HepG2 (cell line): ENCODE measurements around the gene ZDHHC14. TPM values are rescaled to one million over a fixed set of nuclear protein-coding genes. Genes with fewer than 3 reads are reported as not detected.

Experiments
- CENPX ChIP-seq: sonication (generic); formaldehyde crosslinking; IDR thresholded peaks from 2 replicates; pipeline ENCODE4 v1.9.0; 2021; ENCODE audit warnings: mild to moderate bottlenecking, missing genetic modification reagents, moderate library complexity
- DNMT1 ChIP-seq: sonication (generic); formaldehyde crosslinking; IDR thresholded peaks from 2 replicates; pipeline ENCODE4 v1.5.1; 2020; ENCODE audit warnings: mild to moderate bottlenecking, missing genetic modification reagents
- EED ChIP-seq: sonication (generic); formaldehyde crosslinking; IDR thresholded peaks from 2 replicates; pipeline ENCODE4 v1.5.0; 2020; ENCODE audit warnings: mild to moderate bottlenecking, missing genetic modification reagents
- ELF3 ChIP-seq: IDR thresholded peaks from 2 replicates; pipeline ENCODE4 v1.6.1; 2016; ENCODE audit warnings: missing genetic modification reagents, missing compliant biosample characterization
- ELF4 ChIP-seq: sonication (generic); formaldehyde crosslinking; IDR thresholded peaks from 2 replicates; pipeline ENCODE4 v1.5.0; 2020; ENCODE audit warnings: missing genetic modification reagents, mild to moderate bottlenecking, moderate library complexity, borderline replicate concordance
- GABPB1 ChIP-seq: IDR thresholded peaks from 2 replicates; pipeline ENCODE4 v1.6.1; 2016; ENCODE audit warnings: mild to moderate bottlenecking, missing genetic modification reagents, moderate library complexity, missing compliant biosample characterization
- MAF1 ChIP-seq: sonication (generic); formaldehyde crosslinking; IDR thresholded peaks from 2 replicates; pipeline ENCODE4 v1.5.0; 2020; ENCODE audit warnings: missing genetic modification reagents, borderline replicate concordance
- NCOR1 ChIP-seq: fragments of 200-600 bp; sonication (generic); IDR thresholded peaks from 2 replicates; pipeline ENCODE4 v1.7.0; 2017; ENCODE audit warnings: antibody characterized with exemption, low read length, borderline replicate concordance
- NR2F2 ChIP-seq: IDR thresholded peaks from 2 replicates; pipeline ENCODE4 v1.6.1; 2012; ENCODE audit warnings: low read depth, inconsistent platforms, borderline replicate concordance
- NR3C1 ChIP-seq: sonication (generic); formaldehyde crosslinking; IDR thresholded peaks from 2 replicates; pipeline ENCODE4 v1.4.0; 2020; ENCODE audit warnings: missing genetic modification reagents
- RAD21 ChIP-seq: fragments of 450-650 bp; formaldehyde crosslinking; IDR thresholded peaks from 2 replicates; pipeline ENCODE4 v1.5.0; 2020; ENCODE audit warnings: mild to moderate bottlenecking
- SMYD3 ChIP-seq: sonication (generic); formaldehyde crosslinking; IDR thresholded peaks from 2 replicates; pipeline ENCODE4 v1.8.1; 2023; ENCODE audit warnings: mild to moderate bottlenecking, missing genetic modification reagents
- SP5 ChIP-seq: IDR thresholded peaks from 2 replicates; pipeline ENCODE4 v1.6.1; 2016; ENCODE audit warnings: low read depth, borderline replicate concordance
- ZMYM4 ChIP-seq: sonication (generic); formaldehyde crosslinking; IDR thresholded peaks from 2 replicates; pipeline ENCODE4 v1.8.1; 2023; ENCODE audit warnings: mild to moderate bottlenecking, missing genetic modification reagents
- ZNF510 ChIP-seq: sonication (generic); formaldehyde crosslinking; IDR thresholded peaks from 2 replicates; pipeline ENCODE4 v1.4.0; 2020; ENCODE audit warnings: low read depth, mild to moderate bottlenecking, missing genetic modification reagents
- ZNF564 ChIP-seq: sonication (generic); formaldehyde crosslinking; IDR thresholded peaks from 2 replicates; pipeline ENCODE4 v1.8.1; 2023; ENCODE audit warnings: mild to moderate bottlenecking, missing genetic modification reagents
- polyA plus RNA-seq, 8 experiments: library from polyadenylated mRNA; depleted of rRNA in 3 of 8; stranded (reverse) in 7 of 8; unstranded in 1 of 8; fragments of >200 nt; fragmentation: Illumina TruSeq in 4 of 8; extraction: Trizol in 4 of 8; gene quantifications; 2 replicates each; pipeline versions ENCODE4 v1.2.1 to v1.2.3, GENCODE V29; 2011 to 2016; ENCODE audit warnings: low read depth in 4 of 8, missing spikeins in 1 of 8, mixed read lengths in 1 of 8; ENCODE audit not compliant: insufficient read depth in 1 of 8
- total RNA-seq, 5 experiments: library from RNA; depleted of rRNA; stranded (reverse); fragments of >200 nt; fragmentation: Illumina TruSeq; extraction: Trizol; gene quantifications; 2 replicates each; pipeline ENCODE4 v1.2.3, GENCODE V29; 2016; ENCODE audit warnings: low read depth in 1 of 5
- TF ChIP-seq, protein P1 (sequence below): sonication (generic); formaldehyde crosslinking; IDR thresholded peaks from 2 replicates; pipeline ENCODE4 v1.5.0; 2020; ENCODE audit warnings: missing genetic modification reagents
- TF ChIP-seq, protein P2 (sequence below): sonication (generic); formaldehyde crosslinking; IDR thresholded peaks from 2 replicates; pipeline ENCODE4 v1.5.0; 2020; ENCODE audit warnings: mild to moderate bottlenecking, missing genetic modification reagents, borderline replicate concordance

The ZDHHC14 gene
- total and polyA plus RNA-seq, 2 of the 13 experiments (the other 11 are each of a cell fraction or from before 2014, with no cell fraction given), result 3.7 to 9.5 TPM

DNA sequence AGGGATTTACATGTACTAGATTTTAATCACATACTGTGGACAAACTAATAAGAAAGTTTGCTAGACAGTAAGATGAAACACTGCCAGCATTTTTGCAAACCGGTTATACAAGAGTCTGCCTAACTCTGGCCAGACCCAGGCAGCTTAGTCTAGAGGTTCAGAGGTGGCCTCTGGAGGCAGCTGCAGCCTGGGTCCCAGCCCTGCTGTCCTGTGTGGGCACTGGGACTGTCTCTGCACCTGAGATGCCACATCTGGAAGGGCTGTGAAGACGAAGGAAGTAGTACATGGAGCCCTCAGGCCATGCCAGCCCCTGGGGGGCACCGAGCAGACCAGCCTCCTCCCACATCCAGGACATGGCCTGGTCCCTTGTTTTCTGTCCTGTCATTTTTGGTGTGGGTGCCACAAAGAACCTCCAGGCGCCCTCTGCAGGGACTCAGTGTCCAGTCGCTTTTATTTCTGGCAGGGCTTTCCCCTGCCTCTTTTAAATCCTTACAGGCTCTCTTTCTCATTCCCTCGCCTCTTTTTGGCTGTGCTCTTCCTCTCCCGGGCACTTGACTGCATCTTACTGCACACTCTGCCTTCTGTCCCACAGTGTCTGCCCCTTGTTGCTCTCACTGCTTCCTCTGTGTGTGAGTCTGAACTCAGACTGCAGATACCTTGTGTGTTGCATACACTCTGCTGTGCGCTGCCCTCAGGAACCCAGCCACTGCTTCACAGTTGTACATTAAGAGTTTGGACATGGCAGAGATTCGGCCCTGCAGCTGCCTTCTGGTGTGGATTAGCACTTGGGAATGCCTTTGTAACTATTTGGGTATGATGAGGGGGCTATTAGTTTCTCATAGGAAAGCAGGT, 216.7 kb downstream of the ZDHHC14 start (continued):
- TF ChIP-seq EED (peak; percentile 75), GABPB1 (CRISPR knock-in tag) (no peak), ZNF510 (CRISPR knock-in tag) (no peak), DNMT1 (CRISPR knock-in tag) (no peak), NR2F2 (no peak), NCOR1 (no peak), NR3C1 (CRISPR knock-in tag) (no peak), ZMYM4 (0 out of 2 replicates have a peak, but pooled peaks have one; percentile 46), ELF4 (no peak), ELF3 (CRISPR knock-in tag) (no peak), CENPX (CRISPR knock-in tag) (no peak), RAD21 (CRISPR knock-in tag) (peak; percentile 94), MAF1 (no peak), SP5 (CRISPR knock-in tag) (no peak), ZNF564 (CRISPR knock-in tag) (no peak), SMYD3 (CRISPR knock-in tag) (no peak)
- TF ChIP-seq, protein P1, sequence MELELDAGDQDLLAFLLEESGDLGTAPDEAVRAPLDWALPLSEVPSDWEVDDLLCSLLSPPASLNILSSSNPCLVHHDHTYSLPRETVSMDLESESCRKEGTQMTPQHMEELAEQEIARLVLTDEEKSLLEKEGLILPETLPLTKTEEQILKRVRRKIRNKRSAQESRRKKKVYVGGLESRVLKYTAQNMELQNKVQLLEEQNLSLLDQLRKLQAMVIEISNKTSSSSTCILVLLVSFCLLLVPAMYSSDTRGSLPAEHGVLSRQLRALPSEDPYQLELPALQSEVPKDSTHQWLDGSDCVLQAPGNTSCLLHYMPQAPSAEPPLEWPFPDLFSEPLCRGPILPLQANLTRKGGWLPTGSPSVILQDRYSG (CRISPR knock-in tag), result 0 out of 2 replicates have a peak, but pooled peaks have one; percentile 37
- TF ChIP-seq, protein P2, sequence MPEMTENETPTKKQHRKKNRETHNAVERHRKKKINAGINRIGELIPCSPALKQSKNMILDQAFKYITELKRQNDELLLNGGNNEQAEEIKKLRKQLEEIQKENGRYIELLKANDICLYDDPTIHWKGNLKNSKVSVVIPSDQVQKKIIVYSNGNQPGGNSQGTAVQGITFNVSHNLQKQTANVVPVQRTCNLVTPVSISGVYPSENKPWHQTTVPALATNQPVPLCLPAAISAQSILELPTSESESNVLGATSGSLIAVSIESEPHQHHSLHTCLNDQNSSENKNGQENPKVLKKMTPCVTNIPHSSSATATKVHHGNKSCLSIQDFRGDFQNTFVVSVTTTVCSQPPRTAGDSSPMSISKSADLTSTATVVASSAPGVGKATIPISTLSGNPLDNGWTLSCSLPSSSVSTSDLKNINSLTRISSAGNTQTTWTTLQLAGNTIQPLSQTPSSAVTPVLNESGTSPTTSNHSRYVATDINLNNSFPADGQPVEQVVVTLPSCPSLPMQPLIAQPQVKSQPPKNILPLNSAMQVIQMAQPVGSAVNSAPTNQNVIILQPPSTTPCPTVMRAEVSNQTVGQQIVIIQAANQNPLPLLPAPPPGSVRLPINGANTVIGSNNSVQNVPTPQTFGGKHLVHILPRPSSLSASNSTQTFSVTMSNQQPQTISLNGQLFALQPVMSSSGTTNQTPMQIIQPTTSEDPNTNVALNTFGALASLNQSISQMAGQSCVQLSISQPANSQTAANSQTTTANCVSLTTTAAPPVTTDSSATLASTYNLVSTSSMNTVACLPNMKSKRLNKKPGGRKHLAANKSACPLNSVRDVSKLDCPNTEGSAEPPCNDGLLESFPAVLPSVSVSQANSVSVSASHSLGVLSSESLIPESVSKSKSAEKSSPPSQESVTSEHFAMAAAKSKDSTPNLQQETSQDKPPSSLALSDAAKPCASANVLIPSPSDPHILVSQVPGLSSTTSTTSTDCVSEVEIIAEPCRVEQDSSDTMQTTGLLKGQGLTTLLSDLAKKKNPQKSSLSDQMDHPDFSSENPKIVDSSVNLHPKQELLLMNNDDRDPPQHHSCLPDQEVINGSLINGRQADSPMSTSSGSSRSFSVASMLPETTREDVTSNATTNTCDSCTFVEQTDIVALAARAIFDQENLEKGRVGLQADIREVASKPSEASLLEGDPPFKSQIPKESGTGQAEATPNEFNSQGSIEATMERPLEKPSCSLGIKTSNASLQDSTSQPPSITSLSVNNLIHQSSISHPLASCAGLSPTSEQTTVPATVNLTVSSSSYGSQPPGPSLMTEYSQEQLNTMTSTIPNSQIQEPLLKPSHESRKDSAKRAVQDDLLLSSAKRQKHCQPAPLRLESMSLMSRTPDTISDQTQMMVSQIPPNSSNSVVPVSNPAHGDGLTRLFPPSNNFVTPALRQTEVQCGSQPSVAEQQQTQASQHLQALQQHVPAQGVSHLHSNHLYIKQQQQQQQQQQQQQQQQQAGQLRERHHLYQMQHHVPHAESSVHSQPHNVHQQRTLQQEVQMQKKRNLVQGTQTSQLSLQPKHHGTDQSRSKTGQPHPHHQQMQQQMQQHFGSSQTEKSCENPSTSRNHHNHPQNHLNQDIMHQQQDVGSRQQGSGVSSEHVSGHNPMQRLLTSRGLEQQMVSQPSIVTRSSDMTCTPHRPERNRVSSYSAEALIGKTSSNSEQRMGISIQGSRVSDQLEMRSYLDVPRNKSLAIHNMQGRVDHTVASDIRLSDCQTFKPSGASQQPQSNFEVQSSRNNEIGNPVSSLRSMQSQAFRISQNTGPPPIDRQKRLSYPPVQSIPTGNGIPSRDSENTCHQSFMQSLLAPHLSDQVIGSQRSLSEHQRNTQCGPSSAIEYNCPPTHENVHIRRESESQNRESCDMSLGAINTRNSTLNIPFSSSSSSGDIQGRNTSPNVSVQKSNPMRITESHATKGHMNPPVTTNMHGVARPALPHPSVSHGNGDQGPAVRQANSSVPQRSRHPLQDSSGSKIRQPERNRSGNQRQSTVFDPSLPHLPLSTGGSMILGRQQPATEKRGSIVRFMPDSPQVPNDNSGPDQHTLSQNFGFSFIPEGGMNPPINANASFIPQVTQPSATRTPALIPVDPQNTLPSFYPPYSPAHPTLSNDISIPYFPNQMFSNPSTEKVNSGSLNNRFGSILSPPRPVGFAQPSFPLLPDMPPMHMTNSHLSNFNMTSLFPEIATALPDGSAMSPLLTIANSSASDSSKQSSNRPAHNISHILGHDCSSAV, result no peak
